Esophagus (tissue), 2 donors: ENCODE data around the gene H6PD. TPM values are rescaled to one million over a fixed set of nuclear protein-coding genes. Genes with fewer than 3 reads are reported as not detected.

Experiments used
- H3K27ac ChIP-seq, 2 donors: one replicate each; pipeline ENCODE4 v1.5.1; 2013; ENCODE audit warnings: low read depth in 2 of 2, mild to moderate bottlenecking in 2 of 2, inconsistent platforms in 1 of 2, low read length in 1 of 2, moderate library complexity in 1 of 2
- H3K27me3 ChIP-seq, 2 donors: one replicate each; pipeline ENCODE4 v1.6.1; 2013; ENCODE audit warnings: low read length in 2 of 2, control low read depth in 1 of 2, mild to moderate bottlenecking in 1 of 2; ENCODE audit not compliant: insufficient read depth in 2 of 2, control insufficient read depth in 1 of 2
- H3K36me3 ChIP-seq, 2 donors: one replicate each; pipeline ENCODE4 v1.6.1; 2013; ENCODE audit warnings: low read length in 1 of 2; ENCODE audit not compliant: control insufficient read depth in 2 of 2, insufficient read depth in 2 of 2
- H3K4me1 ChIP-seq, 2 donors: one replicate each; pipeline ENCODE4 v1.6.1; 2013; ENCODE audit warnings: low read length in 1 of 2; ENCODE audit not compliant: control insufficient read depth in 2 of 2, insufficient read depth in 2 of 2
- H3K4me3 ChIP-seq, 2 donors: one replicate each; pipeline ENCODE4 v1.5.1; 2013; ENCODE audit warnings: low read length in 2 of 2, mild to moderate bottlenecking in 2 of 2, low read depth in 1 of 2, moderate library complexity in 1 of 2
- H3K9me3 ChIP-seq, 2 donors: one replicate each; pipeline ENCODE4 v1.6.1; 2013; ENCODE audit warnings: mild to moderate bottlenecking in 2 of 2, low read depth in 1 of 2, low read length in 1 of 2, moderate library complexity in 1 of 2; ENCODE audit not compliant: control insufficient read depth in 2 of 2, insufficient read depth in 1 of 2
- WGBS, 2 donors: extraction: QIAGEN DNeasy Blood & Tissue Kit; methylation state at CpG; one replicate each; pipeline ENCODE4 v1.1.7; 2013; 5-methylcytosine and 5-hydroxymethylcytosine counted together
- polyA plus RNA-seq, 2 donors: library from polyadenylated mRNA; stranded (reverse); fragments of 200-250 nt; gene quantifications; one replicate each; pipeline ENCODE4 v1.2.3, GENCODE V29; 2013
- donor health status: healthy with polysubstance abuse.
- donor health status: Bipolar disorder and iron deficiency.

Gene H6PD
- polyA plus RNA-seq, 2 donors = 7.1 to 8.9 TPM

DNA sequence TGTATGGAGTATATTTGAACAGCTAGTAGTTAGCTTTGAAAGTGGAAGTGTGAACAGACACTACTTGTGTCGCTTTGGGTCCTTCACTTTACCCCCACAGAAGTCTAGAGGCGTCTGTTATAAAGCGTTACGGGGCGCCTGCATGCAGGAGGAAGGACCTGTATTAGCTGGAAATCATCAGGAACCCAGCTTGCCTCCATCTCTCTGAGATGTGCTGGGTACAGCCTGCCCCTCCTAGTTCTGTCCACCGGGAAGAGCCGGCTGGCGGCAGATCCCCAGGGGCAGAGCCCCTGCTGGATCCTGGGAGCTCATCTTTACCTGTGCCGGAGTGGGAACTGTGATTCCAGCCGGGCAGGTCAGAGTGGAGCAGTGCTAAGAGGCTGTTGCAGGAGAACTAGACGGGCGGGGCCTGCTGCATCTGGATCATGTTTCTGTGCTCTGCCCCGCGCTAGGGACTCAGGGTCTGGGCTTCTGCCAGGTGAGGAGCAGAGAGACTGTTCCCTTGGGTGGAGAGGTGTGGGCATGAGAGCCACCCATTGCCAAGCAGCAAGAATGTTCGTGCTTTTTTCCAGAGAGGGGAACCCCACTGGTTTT lies 35.8 kb downstream of the H6PD start:
- H3K9me3 ChIP-seq = no peaks in the 10 kb centered on the region
- H3K27me3 ChIP-seq = no peaks in the 10 kb centered on the region
- no peak overlapping the region for H3K4me3 ChIP-seq
- no peak overlapping the region for H3K27ac ChIP-seq
- 54 to 66% methylated on average over 15 of the region's 15 CpGs for WGBS, 2 donors
- no peaks in the 10 kb centered on the region for H3K36me3 ChIP-seq
- peaks cover 3 to 8% of the 10 kb centered on the region in 2 donors for H3K4me1 ChIP-seq

DNA sequence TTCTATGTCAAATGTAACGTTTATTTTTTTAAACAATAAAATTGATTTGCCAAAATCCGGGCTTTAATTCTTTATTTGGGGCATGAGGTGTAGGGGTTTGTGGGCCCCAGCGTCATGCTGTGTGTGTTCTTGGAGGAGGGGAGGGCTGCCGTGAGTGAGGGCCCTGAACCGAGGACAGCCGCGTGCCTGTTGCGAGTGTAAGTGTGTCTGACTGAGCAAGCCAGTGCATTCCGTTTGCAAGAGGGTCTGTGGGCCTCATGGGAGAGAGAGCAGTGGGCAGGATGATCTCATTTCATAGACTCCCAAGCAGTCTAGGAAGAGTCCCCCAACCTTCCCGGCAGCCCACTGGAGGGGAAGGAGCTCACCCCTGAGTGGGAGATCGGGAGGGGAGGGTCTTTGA lies 36.7 kb downstream of the H6PD start:
- Histone ChIP-seq H3K4me1 (peaks cover 9 to 14% of the 10 kb centered on the region in 2 donors), H3K9me3 (no peaks in the 10 kb centered on the region), H3K4me3 (no peak overlapping the region), H3K27ac (no peak overlapping the region), H3K36me3 (no peaks in the 10 kb centered on the region), H3K27me3 (no peaks in the 10 kb centered on the region)
- 78 to 83% methylated on average over 11 of the region's 11 CpGs for WGBS, 2 donors

DNA sequence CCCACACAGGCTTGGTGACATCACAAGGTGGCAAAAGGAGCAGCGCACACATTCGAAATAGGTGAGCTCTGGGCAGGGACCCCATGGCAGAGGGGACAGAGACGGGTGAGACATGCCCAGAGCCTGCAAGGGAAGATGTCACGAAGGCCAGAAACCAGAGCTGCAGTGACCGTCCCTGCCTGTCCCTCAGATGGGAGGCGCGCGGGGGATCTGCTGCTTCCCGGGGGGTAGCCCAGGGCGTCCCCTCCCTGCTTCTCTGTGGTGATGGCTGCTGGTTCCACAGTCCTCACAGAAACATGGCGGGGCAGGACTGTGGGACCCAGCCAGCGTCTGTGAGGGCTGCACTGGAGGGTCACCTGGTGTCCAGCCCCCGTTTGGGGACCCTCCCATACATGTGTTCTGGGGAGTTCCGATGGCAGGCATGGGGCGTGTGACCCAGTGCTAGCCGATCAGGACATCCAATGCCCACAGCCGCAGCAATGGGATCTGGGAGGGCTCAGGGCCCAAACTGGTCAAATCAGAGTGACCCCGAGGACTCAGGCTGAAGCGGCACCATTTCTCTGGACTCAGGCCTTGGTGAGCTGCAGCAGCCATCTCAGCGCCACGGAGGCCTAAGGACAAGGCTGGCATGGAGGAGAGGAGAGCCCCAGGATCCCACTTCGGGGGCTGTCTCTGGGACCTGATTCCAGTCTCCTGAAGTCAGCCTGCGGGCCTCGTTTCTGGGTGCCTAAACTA lies 37.5 kb downstream of the H6PD start:
- H3K9me3 ChIP-seq = no peaks in the 10 kb centered on the region
- H3K4me3 ChIP-seq = no peak overlapping the region
- H3K27ac ChIP-seq = no peak overlapping the region
- H3K27me3 ChIP-seq = no peaks in the 10 kb centered on the region
- WGBS, 2 donors = 90 to 91% methylated on average over 24 of the region's 24 CpGs
- H3K4me1 ChIP-seq = peaks cover 9 to 14% of the 10 kb centered on the region in 2 donors
- no peaks in the 10 kb centered on the region for H3K36me3 ChIP-seq

DNA sequence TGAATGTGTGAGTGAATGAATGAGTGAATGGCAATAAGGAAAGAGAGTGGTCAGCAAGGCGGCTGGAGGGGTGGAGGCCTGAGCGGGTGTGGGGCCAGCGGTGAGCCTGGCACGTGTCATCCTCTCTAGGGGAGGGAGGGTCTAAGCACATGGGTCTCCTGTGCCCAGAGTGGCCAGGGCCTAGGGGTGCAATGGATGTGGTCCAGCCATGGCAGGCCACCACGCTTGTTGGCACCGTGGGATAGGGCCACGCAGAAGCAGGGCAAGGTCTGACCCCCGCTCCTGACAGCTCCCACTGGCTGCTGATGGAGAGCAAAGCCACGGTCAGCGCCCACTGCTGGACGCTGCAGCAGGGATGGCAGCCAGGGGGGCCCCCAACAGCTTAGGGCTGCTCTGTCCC lies 38.6 kb downstream of the H6PD start:
- WGBS, 2 donors = 79 to 83% methylated on average over 11 of the region's 11 CpGs
- Histone ChIP-seq H3K27ac (no peak overlapping the region), H3K4me3 (no peak overlapping the region), H3K27me3 (no peaks in the 10 kb centered on the region), H3K4me1 (peaks cover 9 to 12% of the 10 kb centered on the region in 2 donors), H3K36me3 (no peaks in the 10 kb centered on the region), H3K9me3 (no peaks in the 10 kb centered on the region)

DNA sequence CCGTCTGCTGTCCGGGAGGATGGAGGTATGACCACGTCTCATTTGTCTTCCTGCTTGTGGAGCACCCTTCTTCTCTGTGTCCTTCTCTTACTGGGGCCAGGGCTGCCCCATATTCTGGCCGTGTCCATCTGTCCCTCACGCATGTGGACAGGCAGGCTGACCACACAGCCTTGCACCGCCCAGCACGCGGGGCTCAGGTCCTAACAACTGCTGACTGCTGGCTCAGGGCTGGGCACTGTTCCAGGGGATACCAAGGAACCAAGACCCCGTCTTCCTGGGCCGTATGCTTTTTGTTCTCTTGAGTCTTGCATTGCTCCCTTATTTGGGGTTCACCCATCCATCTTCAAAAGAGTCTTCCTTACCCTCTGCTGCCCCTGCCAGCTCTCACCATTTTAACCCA lies 40.6 kb downstream of the H6PD start:
- Histone ChIP-seq H3K27me3 (no peaks in the 10 kb centered on the region), H3K9me3 (no peaks in the 10 kb centered on the region), H3K27ac (peak overlapping the region in 1 of 2 donors; percentile 67), H3K4me1 (peaks cover 11 to 14% of the 10 kb centered on the region in 2 donors), H3K36me3 (no peaks in the 10 kb centered on the region), H3K4me3 (no peak overlapping the region)
- WGBS, 2 donors = 79 to 82% methylated on average over 10 of the region's 10 CpGs

DNA sequence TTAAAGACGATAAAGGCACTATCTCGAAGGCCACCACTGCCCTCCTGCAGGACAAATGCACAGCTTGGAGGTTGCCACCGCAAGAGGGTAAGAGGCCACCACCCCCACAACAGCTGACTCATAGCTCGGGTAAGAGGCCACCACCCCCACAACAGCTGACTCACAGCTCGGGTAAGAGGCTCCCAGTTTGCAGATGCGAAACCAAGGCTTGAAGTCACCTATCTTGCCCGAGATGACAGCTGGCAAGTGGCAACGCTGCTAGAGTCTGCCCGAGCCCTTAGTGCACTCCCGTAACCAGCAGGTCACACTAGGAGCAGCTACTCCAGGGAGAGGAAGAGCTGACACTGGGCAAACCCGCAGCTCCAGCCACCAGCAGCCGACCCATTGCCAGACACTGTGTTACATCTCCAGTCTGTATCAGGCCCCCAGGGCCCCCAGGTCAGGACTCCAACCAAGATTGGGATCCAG lies 41.0 kb downstream of the H6PD start:
- H3K27ac ChIP-seq = peak overlapping the region; percentile 67 to 73
- H3K36me3 ChIP-seq = no peaks in the 10 kb centered on the region
- H3K4me3 ChIP-seq = no peak overlapping the region
- WGBS, 2 donors = 25 to 26% methylated on average over 12 of the region's 12 CpGs
- peaks cover 13 to 14% of the 10 kb centered on the region in 2 donors for H3K4me1 ChIP-seq
- no peaks in the 10 kb centered on the region for H3K9me3 ChIP-seq
- no peaks in the 10 kb centered on the region for H3K27me3 ChIP-seq

DNA sequence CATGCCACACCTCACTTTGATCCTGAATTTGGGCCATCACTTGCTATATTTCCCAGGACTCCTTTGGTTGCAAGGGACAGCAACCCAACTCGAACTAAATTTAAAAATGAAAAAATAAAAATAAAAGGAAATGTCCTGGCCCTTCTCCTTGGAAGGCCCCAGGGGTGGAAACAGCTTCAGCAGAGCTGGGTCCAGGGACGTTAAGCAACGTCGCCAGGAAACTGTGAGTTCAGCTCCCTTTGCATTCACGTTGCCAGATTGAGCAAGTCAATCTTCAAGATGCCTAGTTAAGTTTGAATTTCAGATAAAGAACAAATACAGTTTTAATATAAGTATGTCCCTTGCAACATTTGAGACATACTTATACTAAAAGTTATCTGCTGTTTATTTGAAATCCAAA lies 43.5 kb downstream of the H6PD start:
- 76 to 81% methylated on average over 5 of the region's 5 CpGs for WGBS, 2 donors
- Histone ChIP-seq H3K27ac (no peak overlapping the region), H3K4me1 (peaks cover 18 to 32% of the 10 kb centered on the region in 2 donors)

DNA sequence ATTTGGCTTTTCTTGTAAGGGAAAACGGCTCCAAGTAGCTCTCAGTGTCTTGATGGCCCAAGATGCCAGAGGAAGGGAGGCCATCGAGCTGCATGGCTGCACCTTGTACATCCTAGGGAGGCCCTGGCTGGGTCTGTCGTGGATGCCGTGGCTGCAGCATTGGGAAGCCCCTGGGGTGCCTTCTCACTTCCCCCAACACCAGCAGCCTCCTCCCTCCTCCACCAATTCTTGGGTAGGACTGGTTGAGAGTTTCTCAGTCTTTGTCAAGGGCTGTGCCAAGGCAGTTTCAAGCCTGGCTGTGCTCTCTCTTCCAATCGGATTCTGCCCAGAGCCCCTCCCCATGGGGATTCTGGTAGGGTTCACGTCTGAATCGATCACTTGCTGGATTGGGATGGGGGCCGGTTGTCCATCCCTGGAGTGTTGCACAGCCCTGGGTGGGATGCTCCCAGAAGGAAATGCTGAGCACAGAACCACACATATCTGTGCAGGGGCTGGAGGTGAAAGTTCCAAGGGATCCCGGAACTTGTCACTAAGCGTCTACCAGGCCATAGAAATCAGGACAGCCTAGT lies 44.1 kb downstream of the H6PD start:
- 79 to 80% methylated on average over 10 of the region's 10 CpGs for WGBS, 2 donors
- Histone ChIP-seq H3K9me3 (no peaks in the 10 kb centered on the region), H3K4me3 (no peak overlapping the region), H3K36me3 (no peaks in the 10 kb centered on the region), H3K27me3 (no peaks in the 10 kb centered on the region), H3K27ac (no peak overlapping the region), H3K4me1 (peaks cover 18 to 35% of the 10 kb centered on the region in 2 donors)

More for the DNA sequence above, 43.5 kb downstream of the H6PD start:
- Histone ChIP-seq H3K4me3 (no peak overlapping the region), H3K27me3 (no peaks in the 10 kb centered on the region), H3K36me3 (no peaks in the 10 kb centered on the region), H3K9me3 (no peaks in the 10 kb centered on the region)

DNA sequence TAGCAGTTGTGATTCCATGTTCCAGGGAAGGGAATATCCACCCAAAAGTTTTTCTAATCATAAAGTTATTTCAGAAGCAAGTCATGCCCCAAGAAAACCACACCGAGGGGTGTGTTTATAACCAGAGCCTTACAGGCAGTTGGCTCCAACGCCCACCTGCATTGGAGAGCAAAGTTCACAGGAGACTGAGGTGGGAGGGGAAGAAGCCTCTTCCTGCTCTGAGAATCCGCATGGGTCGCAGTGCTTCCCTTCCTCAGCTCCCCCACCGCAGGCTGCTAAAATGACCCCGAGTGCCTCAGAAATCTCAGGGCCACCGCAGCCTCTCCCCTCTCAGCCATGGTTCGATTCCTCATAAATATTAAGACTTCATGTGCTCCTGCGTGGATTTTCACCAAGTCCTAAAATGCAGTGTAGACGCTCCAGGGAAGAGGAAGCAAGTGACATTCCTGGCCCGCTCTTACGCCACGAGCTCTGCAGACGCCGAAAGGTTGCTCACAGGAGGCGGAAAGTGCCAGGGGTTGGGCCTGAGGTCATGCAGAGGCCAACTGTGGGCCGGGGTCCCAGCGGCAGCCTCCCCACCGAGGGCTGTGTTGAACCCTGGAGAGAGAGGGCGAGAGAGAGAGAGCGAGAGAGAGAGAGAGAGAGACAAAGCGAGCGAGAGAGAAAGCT lies 44.7 kb downstream of the H6PD start:
- H3K9me3 ChIP-seq = no peaks in the 10 kb centered on the region
- WGBS, 2 donors = 75 to 80% methylated on average over 23 of the region's 23 CpGs
- H3K27me3 ChIP-seq = no peaks in the 10 kb centered on the region
- peaks cover 18 to 36% of the 10 kb centered on the region in 2 donors for H3K4me1 ChIP-seq
- no peak overlapping the region for H3K27ac ChIP-seq
- H3K36me3 ChIP-seq = no peaks in the 10 kb centered on the region
- H3K4me3 ChIP-seq = no peak overlapping the region
